Measurements from ENCODE around the gene SKIC8. TPM values are rescaled to one million over a fixed set of nuclear protein-coding genes. Genes with fewer than 3 reads are reported as not detected.

SKIC8 gene
- total and polyA plus RNA-seq, 12 donors, result 45.9 to 137 (median 64.1) TPM

GRCh38 chr15:78334845-78335244, 35.4 kb upstream of the SKIC8 start:
- peaks cover 12% of the 10 kb centered on the region for H3K27me3 ChIP-seq
- no peaks in the 10 kb centered on the region for H3K9me3 ChIP-seq (replicated peaks in 1 of 3)
- intact Hi-C loops (cut with DNase I), result no loop called here
- no peaks in the 10 kb centered on the region for H3K36me3 ChIP-seq (replicated peaks in 1 of 2)
- no peak overlapping the region for H3K27ac ChIP-seq
- no peak overlapping the region for H3K4me3 ChIP-seq
- H3K4me1 ChIP-seq (replicated peaks in 1 of 2), result no peaks in the 10 kb centered on the region
- 76 to 91% (median 85%) methylated on average over 3 of the region's 3 CpGs for WGBS, 4 donors
- DNase-seq, result no peak
- no peak for TF ChIP-seq POLR2A (IDR thresholded peaks at IDR 0.05)
- no peak for TF ChIP-seq CTCF (IDR thresholded peaks at IDR 0.05)

GRCh38 chr15:78329625-78330024, 30.2 kb upstream of the SKIC8 start:
- Histone ChIP-seq H3K4me3 (no peak overlapping the region), H3K27me3 (no peaks in the 10 kb centered on the region), H3K4me1 (replicated peaks in 1 of 2) (no peaks in the 10 kb centered on the region), H3K27ac (no peak overlapping the region), H3K9me3 (replicated peaks in 1 of 3) (no peaks in the 10 kb centered on the region), H3K36me3 (replicated peaks in 1 of 2) (no peaks in the 10 kb centered on the region)
- DNase-seq, result no peak
- intact Hi-C loops (cut with DNase I), result no loop called here
- WGBS, 4 donors, result 58 to 79% (median 64%) methylated on average over 4 of the region's 4 CpGs
- TF ChIP-seq CTCF (IDR thresholded peaks at IDR 0.05), result no peak
- TF ChIP-seq POLR2A (IDR thresholded peaks at IDR 0.05), result no peak

DNA sequence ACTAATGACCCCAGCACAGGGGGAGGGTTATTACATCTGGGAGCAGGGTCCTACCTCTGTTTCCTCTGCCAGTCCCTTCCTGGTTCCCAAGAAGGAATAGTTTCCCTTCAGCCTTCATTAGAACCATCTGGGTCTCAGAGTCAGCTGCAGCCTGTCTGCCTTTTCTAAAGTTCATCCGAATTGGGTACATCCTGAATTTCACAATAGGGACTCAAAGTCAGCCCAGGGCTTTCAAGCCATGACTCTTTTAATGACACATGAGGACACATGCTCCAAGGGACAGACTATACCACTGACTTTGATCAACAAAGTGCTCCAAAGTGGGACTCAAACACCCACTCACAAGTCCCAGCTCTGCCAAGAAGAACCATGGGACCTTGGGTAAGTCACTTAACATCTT, 28.1 kb upstream of the SKIC8 start:
- Histone ChIP-seq H3K27ac (peak overlapping the region in 1 of 5 donors; percentile 22), H3K27me3 (no peaks in the 10 kb centered on the region), H3K4me3 (no peak overlapping the region), H3K4me1 (replicated peaks in 1 of 2) (no peaks in the 10 kb centered on the region), H3K9me3 (replicated peaks in 1 of 3) (no peaks in the 10 kb centered on the region), H3K36me3 (replicated peaks in 1 of 2) (no peaks in the 10 kb centered on the region)
- WGBS, 4 donors, result 22 to 46% (median 38%) methylated on average over 1 of the region's 1 CpG
- TF ChIP-seq CTCF (IDR thresholded peaks at IDR 0.05) (no peak), POLR2A (IDR thresholded peaks at IDR 0.05) (no peak)
- intact Hi-C loops (cut with DNase I), result no loop called here
- DNase-seq, result no peak

DNA sequence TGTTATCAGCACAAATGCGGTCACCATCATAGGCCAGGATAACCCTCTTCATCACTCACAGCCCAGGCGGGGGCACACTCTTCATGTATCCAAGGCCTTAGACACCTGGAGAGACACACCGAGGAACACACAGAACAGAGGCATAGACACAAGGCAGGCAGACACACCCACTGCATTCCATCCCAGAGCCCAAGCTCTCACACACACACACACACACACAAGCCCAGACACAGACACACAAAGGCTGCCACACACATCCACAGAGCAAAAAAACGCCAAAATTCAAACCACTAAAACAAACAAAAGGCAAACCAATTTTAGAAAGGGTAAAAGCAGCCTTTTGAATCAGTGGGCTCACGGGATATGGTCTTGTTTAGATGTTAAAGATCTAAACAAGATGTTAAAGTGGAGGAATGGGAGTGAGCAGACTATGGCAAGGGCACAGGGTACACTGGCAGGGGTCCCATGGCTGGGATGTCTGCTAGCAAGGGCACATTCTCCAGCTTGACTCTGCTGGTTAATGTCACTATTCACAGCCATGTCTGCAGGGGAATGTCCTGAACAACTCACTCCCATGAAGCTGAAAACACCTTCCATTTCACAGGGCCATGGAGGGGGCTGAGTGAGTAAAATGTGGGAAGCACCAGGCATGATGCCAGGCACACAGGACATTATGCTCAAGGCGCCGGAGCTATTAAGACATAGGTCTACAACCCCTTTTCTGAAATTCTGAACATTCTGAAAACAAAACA, 25.9 kb upstream of the SKIC8 start:
- no peaks in the 10 kb centered on the region for H3K36me3 ChIP-seq (replicated peaks in 1 of 2)
- no peak for DNase-seq
- no peaks in the 10 kb centered on the region for H3K9me3 ChIP-seq (replicated peaks in 1 of 3)
- no peaks in the 10 kb centered on the region for H3K4me1 ChIP-seq (replicated peaks in 1 of 2)
- no peak overlapping the region for H3K4me3 ChIP-seq
- intact Hi-C loops (cut with DNase I), result no loop called here
- no peak for TF ChIP-seq POLR2A (IDR thresholded peaks at IDR 0.05)
- no peak for TF ChIP-seq CTCF (IDR thresholded peaks at IDR 0.05)
- H3K27ac ChIP-seq, result no peak overlapping the region
- 75 to 82% (median 77%) methylated on average over 6 to 7 of the region's 7 CpGs for WGBS, 4 donors
- no peaks in the 10 kb centered on the region for H3K27me3 ChIP-seq

All from adrenal gland (tissue), 12 donors.